Measurements from ENCODE around the gene LINC00632.
A peak's percentile ranks its signal among the peaks of the same experiment; 100 is the strongest.

Gene LINC00632

DNA sequence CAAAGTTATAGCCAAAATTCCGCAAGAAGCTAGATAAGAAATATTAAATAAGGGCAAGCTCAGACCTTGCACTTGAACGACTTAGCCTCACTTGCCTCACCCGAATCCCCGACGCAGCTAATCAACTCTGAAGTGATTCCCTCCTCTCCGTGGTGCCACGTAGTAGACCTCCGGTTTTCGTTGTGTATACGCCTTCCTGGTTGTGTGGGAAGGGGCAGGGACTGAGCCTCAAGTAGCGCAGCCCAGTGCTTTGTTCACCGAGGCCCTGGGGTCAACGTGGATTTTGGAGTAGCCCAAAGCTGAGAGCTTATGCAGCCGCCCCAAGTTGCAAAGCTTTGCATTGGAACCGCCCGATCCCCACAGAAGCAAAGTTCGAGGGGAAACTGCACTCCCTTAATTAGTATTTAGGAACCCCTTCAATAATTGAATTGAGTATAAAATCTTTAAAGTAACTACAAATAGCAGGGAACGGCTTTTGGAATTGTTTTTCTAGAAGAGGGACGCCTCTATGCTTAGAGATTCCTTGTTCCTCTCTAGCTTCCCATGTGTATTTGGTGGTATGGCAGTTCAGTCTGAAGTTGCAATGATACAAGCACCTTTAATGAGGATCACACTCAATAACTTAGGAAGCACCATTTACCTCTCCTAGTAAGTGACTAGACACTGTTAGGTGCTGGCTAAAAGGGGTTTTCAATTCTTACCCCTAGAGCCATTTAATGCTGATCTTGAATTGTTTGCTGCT, 55.7 kb downstream of the LINC00632 start:
- peak; percentile 10 for DNase-seq

DNA sequence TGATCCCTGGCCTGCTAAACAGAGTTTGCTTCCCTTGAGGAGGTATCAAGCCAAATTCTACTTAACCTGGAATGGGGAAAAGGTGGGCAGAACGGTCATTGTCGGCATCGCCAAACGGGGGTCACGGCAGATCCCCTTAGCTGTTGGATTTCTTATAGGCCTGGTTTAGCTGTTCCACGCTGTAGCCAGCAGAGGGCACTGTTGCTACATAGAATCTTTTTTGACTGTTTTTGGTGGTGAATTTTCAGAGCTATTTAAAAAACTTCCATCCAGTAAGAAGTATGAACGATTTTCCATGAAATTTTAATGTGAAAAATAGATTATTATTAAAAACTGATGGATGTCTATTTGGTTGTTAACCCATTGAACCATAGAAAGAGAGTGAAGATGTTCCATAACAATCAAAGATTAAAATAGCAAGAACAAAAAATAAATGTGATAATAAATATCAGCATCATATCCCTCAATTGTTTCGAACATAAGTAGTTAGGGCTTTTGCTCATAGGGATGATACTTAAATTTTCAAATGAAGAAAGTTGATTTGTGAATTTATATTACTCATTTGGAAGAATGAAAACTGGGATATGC, 56.6 kb downstream of the LINC00632 start:
- peak; percentile 38 for DNase-seq

DNA sequence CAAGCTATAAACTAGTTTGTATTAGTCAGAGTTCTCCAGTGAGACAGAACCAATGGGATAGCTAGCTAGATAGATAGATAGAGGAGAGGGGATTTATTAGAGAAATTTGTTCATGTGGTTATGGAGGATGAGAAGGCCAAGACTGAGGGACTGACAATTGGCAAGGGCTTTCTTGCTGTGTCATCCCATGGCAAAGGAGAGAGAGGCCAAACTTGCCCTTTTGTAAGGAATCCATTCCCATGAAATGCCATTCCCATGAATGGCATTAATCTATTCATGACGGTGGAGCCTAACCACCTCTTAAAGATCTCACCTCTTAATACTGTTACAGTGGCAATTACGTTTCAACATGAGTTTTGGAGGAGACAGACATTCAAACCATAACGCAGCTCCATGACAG, 58.1 kb downstream of the LINC00632 start:
- no peak for DNase-seq

DNA sequence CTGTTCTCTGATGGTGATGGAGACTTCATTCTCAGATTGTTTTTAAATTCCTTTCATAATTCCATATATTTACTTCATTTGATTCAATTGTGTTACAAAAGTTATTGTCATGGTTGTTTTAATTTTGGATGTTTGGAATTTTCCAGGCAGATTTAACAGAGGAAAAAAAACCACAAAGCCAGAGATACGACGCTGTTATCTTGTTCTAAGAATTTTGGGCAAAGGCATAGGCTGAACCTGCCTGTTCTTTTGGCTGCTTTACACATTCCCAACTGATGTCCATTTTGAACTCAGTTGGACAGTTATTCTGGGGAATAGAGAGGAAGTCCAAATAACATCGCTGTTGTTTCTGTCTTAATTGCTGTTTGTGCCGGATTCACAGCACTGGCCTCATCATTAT, 65.7 kb downstream of the LINC00632 start:
- no peak for DNase-seq

DNA sequence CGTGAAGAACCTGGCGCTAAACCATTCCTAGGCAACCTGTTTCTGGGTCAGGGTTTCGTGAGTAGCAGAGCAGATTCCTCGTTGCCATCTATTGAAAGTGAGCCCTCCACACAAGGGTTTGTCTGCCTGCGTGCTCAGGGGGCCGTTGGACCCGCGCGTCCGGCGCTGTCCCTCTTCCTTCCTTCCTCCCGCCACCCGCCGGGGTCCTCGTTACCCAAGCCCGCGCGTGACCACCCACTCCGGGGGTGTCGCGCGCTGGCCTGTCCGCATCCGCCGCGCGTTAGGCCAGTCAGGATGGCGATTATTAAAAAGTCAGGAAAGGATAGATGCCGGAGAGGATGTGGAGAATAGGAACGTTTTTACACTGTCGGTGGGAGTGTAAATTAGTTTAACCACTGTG, 66.8 kb downstream of the LINC00632 start:
- no peak for DNase-seq

DNA sequence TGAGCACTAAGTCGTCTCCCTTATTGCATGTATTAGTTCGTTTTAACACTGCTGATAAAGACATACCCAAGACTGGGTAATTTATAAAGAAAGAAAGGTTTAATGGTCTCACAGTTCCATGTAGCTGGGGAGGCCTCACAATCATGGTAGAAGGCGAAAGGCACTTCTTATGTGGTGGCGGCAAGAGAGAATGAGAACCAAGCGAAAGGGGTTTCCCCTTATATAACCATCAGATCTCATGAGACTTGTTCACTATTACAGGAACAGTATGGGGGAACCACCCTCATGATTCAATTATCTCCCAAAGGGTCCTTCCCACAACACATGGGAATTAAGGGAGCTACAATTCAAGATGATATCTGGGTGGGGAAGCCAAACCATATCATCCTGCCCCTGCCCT, 85.1 kb downstream of the LINC00632 start:
- no peak for DNase-seq

DNA sequence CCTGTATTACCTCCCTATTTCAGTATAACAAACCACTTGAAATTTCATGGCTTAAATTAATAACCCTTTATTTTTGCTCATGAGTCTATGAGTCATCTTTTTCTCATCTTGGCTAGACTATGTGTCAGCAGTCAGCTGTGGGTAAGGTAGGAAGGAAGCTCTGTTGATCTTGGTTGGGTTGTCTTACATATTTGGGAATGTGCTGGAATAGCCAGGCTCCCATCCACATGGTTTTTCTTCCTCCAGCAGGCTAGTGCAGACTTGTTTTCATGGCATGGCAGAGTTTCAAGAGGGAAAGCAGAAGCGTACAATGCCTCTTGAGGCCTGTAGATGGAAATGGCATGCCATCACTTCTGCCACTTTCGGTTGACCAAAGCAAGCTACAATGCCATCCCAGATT, 89.7 kb downstream of the LINC00632 start:
- DNase-seq = no peak

DNA sequence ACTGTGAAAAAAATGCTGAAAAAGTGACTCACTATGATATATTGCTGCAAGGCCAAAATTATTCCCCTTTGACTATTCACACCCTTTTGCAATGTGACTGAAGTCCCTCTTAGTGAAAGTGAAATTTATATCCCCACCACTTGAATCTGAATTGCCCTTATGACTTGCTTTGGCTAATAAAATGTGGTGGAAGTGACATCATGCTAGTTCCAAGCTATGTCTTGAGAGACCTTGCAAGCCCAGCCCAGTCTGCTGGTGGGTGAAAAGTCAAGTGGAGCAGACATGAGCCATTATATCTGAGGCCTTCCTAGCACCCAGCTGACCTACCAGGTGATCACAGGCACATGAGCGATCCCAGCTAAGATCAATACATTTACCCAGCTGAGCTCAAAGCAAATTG, 94.7 kb downstream of the LINC00632 start:
- DNase-seq = no peak

DNA sequence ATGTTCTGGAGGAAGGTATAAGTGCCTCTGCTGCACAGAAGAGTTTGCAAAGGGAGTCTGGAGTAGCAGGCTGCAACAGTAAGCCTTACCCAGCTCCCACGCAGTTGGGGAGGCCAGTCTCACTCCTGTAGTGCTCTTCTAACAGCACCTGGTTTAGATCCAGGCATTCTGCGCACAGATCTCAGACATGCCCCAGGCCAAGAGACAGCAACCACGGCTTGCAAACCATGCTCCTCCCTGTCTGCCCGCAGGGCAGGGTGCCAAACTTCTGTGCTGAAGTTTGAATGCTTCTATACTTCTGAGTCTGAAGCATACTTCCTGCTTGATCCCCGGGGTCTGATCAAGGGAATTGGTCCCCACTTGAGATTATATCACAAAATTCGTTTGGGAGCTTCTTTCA, 106.3 kb downstream of the LINC00632 start:
- DNase-seq = peak; percentile 1

DNA sequence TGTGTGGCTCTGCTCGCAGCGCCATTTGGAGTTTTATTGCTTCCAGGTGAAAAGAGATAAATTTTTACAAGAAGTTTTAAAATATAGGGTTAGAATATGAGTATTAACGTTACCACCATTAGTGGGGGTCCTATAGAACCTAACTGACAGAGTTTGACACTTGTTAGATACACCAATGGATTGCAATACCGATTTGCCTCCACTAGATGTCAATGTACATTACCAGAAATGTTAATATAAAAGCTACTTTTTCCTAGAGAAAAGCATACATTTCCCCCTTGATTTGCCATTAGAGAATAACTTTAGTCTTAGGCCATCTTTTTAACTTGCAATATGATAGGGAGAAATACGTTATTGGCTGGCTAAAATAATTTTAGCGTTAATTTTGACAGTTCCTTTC, 108.4 kb downstream of the LINC00632 start:
- DNase-seq = peak; percentile 0

DNA sequence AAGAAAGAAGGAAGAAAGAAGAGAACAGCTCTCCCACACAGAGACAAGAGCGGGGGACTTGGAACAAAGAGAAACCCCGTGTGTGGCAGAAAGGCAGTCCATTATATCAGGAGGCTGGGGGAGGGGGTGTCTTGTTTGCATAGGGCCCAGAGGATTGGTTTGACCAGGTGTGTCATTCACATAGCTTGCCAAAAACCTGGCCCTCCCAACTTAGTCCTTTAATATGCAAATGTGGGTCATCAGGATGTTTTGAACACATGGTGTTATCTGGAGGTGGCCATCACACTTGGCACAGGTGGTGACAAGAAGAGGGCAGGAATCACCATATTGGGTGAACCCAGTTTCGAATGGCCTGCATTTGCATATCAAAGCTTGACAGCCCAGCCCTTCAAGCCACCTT, 111.7 kb downstream of the LINC00632 start:
- no peak for DNase-seq

DNA sequence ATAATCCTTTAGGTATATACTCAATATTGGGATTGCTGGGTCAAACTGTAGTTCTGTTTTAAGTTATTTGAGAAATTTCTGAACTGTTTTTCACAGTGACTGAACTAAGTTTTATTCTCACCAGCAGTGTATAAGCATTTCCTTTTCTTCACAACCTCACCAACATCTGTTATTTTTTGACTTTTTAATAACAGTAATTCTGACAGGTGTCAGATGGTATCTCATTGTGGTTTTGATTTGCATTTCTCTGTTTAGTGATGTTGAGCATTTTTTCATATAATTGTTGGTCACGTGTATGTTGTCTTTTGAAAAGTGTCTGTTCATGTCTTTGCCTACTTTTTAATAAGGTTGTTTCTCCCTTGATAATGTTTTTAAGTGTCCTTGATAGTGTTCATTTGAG, 112.6 kb downstream of the LINC00632 start:
- DNase-seq = no peak

DNA sequence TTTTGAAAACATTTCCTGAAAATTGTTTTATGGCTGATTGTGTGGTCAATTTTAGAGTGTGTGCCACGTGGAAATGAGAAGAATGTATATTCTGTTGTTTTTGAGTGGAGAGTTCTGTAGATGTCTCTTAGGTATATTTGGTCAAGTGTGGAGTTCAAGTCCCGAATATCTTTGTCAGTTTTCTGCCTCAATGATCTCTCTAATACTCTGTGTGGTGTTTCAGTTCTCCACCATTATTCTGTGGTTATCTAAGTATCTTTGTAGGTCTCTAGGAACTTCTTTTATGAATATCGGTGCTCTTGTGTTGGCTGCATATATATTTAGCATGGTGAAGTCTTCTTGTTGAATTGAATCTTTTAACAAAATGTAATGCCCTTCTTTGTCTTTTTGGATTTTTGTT, 113.3 kb downstream of the LINC00632 start:
- DNase-seq = no peak

DNA sequence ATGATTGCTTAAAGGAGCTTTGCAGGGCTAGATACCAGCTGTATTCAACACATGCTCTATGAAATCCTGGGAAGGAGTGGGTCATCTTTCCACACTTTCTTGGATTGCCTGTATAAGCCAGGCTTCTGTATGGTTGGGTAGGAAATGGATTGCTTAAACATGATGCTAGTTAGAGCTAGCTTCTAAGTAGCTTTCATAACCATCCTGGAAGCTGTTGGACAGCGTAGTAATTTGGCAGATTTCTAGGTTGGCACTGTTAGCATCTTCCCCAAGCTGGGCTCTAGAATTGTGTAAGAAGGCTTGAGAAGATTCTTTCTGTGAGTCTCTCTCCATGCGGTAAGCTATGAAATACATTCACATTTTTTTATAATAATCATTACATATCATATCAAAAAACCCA, 127.3 kb downstream of the LINC00632 start:
- no peak for DNase-seq

Data from right kidney (tissue), 1 donor.